Endothelial cell of umbilical vein (primary cell): Measurements from ENCODE around the gene LAMC2. TPM values are rescaled to one million over a fixed set of nuclear protein-coding genes. Genes with fewer than 3 reads are reported as not detected.

Experiments
- BruUV-seq: library from RNA; stranded (reverse); fragments of 400-500 nt; replicated peaks from 2 replicates; lab custom pipeline; 2021; lab: Mats Ljungman, UMichigan
- CTCF ChIA-PET: fragments of 300-600, 350-600 bp; sonication (Branson Sonifier 250); formaldehyde crosslinking; loops from one replicate; lab custom pipeline; 2021; ENCODE audit warnings: antibody characterized with exemption, inconsistent platforms; lab: Charles Lee
- POLR2A ChIA-PET: fragments of 300-600, 350-600 bp; sonication (Branson Sonifier 250); formaldehyde crosslinking; loops from one replicate; lab custom pipeline; 2021; ENCODE audit warnings: antibody characterized with exemption, inconsistent platforms; lab: Charles Lee
- DNase-seq: peaks from one replicate; pipeline ENCODE4 v3.0.0-alpha.2; 2011; ENCODE audit warnings: low read depth, low spot score
- FAIRE-seq: peaks from 2 replicates; lab custom pipeline; 2011; peaks lifted over from hg19 to GRCh38; lab: Jason Lieb, UNC
- H2AFZ ChIP-seq: 2 replicates; pipeline ENCODE4 v1.6.0; 2012; ENCODE audit warnings: low read depth, low read length, control low read depth, inconsistent platforms
- H3K27ac ChIP-seq: 2 replicates; pipeline ENCODE4 v1.5.1; 2011; ENCODE audit warnings: low read depth, mild to moderate bottlenecking, control low read depth, low read length, moderate library complexity; ENCODE audit not compliant: insufficient read depth
- H3K27me3 ChIP-seq, 2 experiments: 2 replicates each; pipeline versions ENCODE4 v1.6.0 to v1.6.1; 2011; ENCODE audit warnings: low read length in 2 of 2, mixed read lengths in 1 of 2; ENCODE audit not compliant: control insufficient read depth in 2 of 2, insufficient read depth in 2 of 2
- H3K36me3 ChIP-seq, 2 experiments: 2 replicates in 1 of 2; 3 replicates in 1 of 2; pipeline ENCODE4 v1.5.1; 2011; ENCODE audit warnings: low read length in 2 of 2, mild to moderate bottlenecking in 1 of 2, moderate library complexity in 1 of 2; ENCODE audit not compliant: control insufficient read depth in 2 of 2, insufficient read depth in 2 of 2; ENCODE audit errors: extremely low read depth in 1 of 2
- H3K4me1 ChIP-seq: 3 replicates; pipeline ENCODE4 v1.5.1; 2011; ENCODE audit warnings: mild to moderate bottlenecking, low read length; ENCODE audit not compliant: control insufficient read depth, insufficient read depth; ENCODE audit errors: extremely low read depth
- H3K4me2 ChIP-seq: 2 replicates; pipeline ENCODE4 v1.6.1; 2011; ENCODE audit warnings: low read length, control low read depth, mixed read lengths; ENCODE audit not compliant: insufficient read depth
- H3K4me3 ChIP-seq, 3 experiments: fragments of 200-600 bp in 1 of 3; sonication (generic), shearing (Covaris generic) in 1 of 3; replicated peaks in 1 of 3; 2 replicates each; pipeline ENCODE4 v1.5.1; 2011 to 2016; ENCODE audit warnings: control low read depth in 3 of 3, low read length in 3 of 3, mild to moderate bottlenecking in 2 of 3, inconsistent platforms in 1 of 3, low read depth in 1 of 3, moderate library complexity in 1 of 3; ENCODE audit not compliant: insufficient read depth in 1 of 3
- H3K79me2 ChIP-seq: 2 replicates; pipeline ENCODE4 v1.6.0; 2012; ENCODE audit warnings: low read length, inconsistent platforms; ENCODE audit not compliant: control insufficient read depth, insufficient read depth
- H3K9ac ChIP-seq: replicated peaks from 2 replicates; pipeline ENCODE3; 2011; ENCODE audit warnings: low read length, control low read depth; ENCODE audit not compliant: insufficient read depth; ENCODE audit errors: extremely low read depth
- H3K9me1 ChIP-seq: replicated peaks from 3 replicates; pipeline ENCODE4 v1.6.0; 2011; ENCODE audit warnings: mild to moderate bottlenecking, low read length; ENCODE audit not compliant: control insufficient read depth, insufficient read depth; ENCODE audit errors: extremely low read depth
- H3K9me3 ChIP-seq: replicated peaks from 2 replicates; pipeline ENCODE4 v1.5.1; 2012; ENCODE audit warnings: low read length, inconsistent platforms; ENCODE audit not compliant: control insufficient read depth, insufficient read depth
- H4K20me1 ChIP-seq: replicated peaks from 2 replicates; pipeline ENCODE3; 2011; ENCODE audit warnings: mild to moderate bottlenecking, low read length; ENCODE audit not compliant: control insufficient read depth, insufficient read depth; ENCODE audit errors: extremely low read depth
- EZH2 ChIP-seq: IDR thresholded peaks from 2 replicates; pipeline ENCODE4 v1.6.1; 2012; ENCODE audit warnings: borderline replicate concordance, low read depth, mild to moderate bottlenecking, moderate library complexity, low read length, inconsistent platforms; ENCODE audit not compliant: severe bottlenecking
- FOS ChIP-seq: IDR thresholded peaks from 2 replicates; pipeline ENCODE4 v1.6.1; 2011; ENCODE audit warnings: mild to moderate bottlenecking, low read length, moderate library complexity, borderline replicate concordance; ENCODE audit not compliant: insufficient read depth
- GATA2 ChIP-seq: IDR thresholded peaks from 2 replicates; pipeline ENCODE4 v1.7.0; 2011; ENCODE audit warnings: low read depth, mild to moderate bottlenecking, moderate library complexity, mixed read lengths, low read length; ENCODE audit not compliant: insufficient read length, insufficient read depth
- JUN ChIP-seq: IDR thresholded peaks from 2 replicates; pipeline ENCODE4 v1.6.1; 2011; ENCODE audit warnings: borderline replicate concordance, low read depth; ENCODE audit not compliant: insufficient read length, insufficient read depth
- MYC ChIP-seq: IDR thresholded peaks from one replicate; pipeline ENCODE4 v1.6.1; 2011; ENCODE audit warnings: mild to moderate bottlenecking, low read depth, low read length
- POLR2A ChIP-seq: IDR thresholded peaks from 2 replicates; pipeline ENCODE4 v1.6.1; 2012; ENCODE audit warnings: low read depth, mild to moderate bottlenecking, control low read depth, low read length
- POLR2AphosphoS5 ChIP-seq: IDR thresholded peaks from 2 replicates; pipeline ENCODE4 v1.6.1; 2012; ENCODE audit warnings: low read depth, mild to moderate bottlenecking, control low read depth, low read length, moderate library complexity; ENCODE audit not compliant: insufficient read depth
- dilution Hi-C: fragments of 300-500 bp; cut with MboI; formaldehyde crosslinking; loops from one replicate; pipeline ENCODE4 v1.15.0; 2019; ENCODE audit warnings: low sequenced_read_pairs; ENCODE audit not compliant: extremely low pct_ligation_motif_present
- intact Hi-C: fragments of 100-400 bp; cut with micrococcal nuclease; formaldehyde crosslinking; loops from one replicate; pipeline ENCODE4 v1.10.0; 2022
- polyA plus RNA-seq, 4 experiments: library from polyadenylated mRNA; depleted of rRNA in 3 of 4; stranded (reverse) in 3 of 4; unstranded in 1 of 4; fragments of >200 nt; gene quantifications; 2 replicates each; pipeline versions ENCODE4 v1.2.1 to v1.2.3, GENCODE V29; 2011 to 2012; ENCODE audit warnings: missing spikeins in 1 of 4
- total RNA-seq: library from RNA; stranded (reverse); gene quantifications from 2 replicates; pipeline ENCODE4 v1.2.3, GENCODE V29; 2021
- TF ChIP-seq, protein P1 (sequence below): IDR thresholded peaks from 2 replicates; pipeline ENCODE4 v1.6.1; 2011; ENCODE audit not compliant: insufficient read depth, insufficient read length
- TF ChIP-seq, protein P2 (sequence below), 2 donors: IDR thresholded peaks; 1 replicate in 1 of 2; 2 replicates in 1 of 2; pipeline ENCODE4 v1.5.1; 2011; ENCODE audit warnings: low read length in 2 of 2, mild to moderate bottlenecking in 2 of 2, moderate library complexity in 2 of 2, control low read depth in 1 of 2, inconsistent platforms in 1 of 2, low read depth in 1 of 2; ENCODE audit not compliant: insufficient read depth in 1 of 2; ENCODE audit errors: extremely low read depth in 1 of 2

Gene LAMC2
- total and polyA plus RNA-seq, 2 donors (not counting 3 experiments of a cell fraction or from before 2014, with no cell fraction given), result 0.23 to 0.82 TPM

DNA sequence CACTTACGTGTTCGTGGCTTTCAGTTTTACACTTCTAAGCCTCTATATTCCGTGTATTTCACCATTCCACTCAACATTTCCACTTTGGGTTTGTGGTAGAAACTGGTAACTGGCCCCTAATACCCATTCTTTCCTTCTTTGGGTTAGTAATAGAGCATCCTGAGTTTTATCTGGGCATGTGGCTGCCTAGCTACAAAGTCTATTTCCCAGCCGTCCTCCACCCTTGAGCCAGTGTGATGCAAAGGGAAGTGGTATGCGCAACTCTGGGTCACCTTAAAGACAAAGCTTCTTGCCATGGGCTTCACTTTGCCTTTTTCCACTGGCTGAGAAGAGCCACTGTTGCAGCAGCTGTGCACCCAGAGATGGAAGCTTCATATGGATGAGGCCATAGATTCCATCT is 73.9 kb downstream of the LAMC2 start:
- Histone ChIP-seq H3K9ac (no peak overlapping the region), H3K36me3 (no peaks in the 10 kb centered on the region), H3K27me3 (peaks cover 0 to 6% of the 10 kb centered on the region in 2 experiments), H3K4me2 (no peak overlapping the region), H3K4me3 (no peak overlapping the region), H3K9me3 (no peaks in the 10 kb centered on the region), H3K9me1 (no peaks in the 10 kb centered on the region), H3K79me2 (no peaks in the 10 kb centered on the region), H3K4me1 (no peaks in the 10 kb centered on the region), H3K27ac (no peak overlapping the region), H2AFZ (no peak overlapping the region), H4K20me1 (no peaks in the 10 kb centered on the region)
- DNase-seq (no peak), FAIRE-seq (no peak)
- ChIA-PET POLR2A (interaction anchor here (0.6 kb wide), 1 partner anchor 12 kb away, joined by 5 read pairs; no protein-coding TSS in a partner anchor), CTCF (interaction anchor here (1.3 to 4.0 kb wide), 3 partner anchors 19 to 25 kb away, joined by 3 to 20 read pairs (median 4); no protein-coding TSS in a partner anchor)
- intact Hi-C loops (no loop called here), dilution Hi-C loops (no loop called here)
- BruUV-seq, result no TSS peak
- TF ChIP-seq, protein P1, sequence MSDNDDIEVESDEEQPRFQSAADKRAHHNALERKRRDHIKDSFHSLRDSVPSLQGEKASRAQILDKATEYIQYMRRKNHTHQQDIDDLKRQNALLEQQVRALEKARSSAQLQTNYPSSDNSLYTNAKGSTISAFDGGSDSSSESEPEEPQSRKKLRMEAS, result no peak
- no peak for TF ChIP-seq FOS
- TF ChIP-seq, protein P2, sequence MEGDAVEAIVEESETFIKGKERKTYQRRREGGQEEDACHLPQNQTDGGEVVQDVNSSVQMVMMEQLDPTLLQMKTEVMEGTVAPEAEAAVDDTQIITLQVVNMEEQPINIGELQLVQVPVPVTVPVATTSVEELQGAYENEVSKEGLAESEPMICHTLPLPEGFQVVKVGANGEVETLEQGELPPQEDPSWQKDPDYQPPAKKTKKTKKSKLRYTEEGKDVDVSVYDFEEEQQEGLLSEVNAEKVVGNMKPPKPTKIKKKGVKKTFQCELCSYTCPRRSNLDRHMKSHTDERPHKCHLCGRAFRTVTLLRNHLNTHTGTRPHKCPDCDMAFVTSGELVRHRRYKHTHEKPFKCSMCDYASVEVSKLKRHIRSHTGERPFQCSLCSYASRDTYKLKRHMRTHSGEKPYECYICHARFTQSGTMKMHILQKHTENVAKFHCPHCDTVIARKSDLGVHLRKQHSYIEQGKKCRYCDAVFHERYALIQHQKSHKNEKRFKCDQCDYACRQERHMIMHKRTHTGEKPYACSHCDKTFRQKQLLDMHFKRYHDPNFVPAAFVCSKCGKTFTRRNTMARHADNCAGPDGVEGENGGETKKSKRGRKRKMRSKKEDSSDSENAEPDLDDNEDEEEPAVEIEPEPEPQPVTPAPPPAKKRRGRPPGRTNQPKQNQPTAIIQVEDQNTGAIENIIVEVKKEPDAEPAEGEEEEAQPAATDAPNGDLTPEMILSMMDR (IDR thresholded peaks at IDR 0.05; ENCODE audit: extremely low read depth in 1 of 2, insufficient read depth in 1 of 2, low read depth in 1 of 2, low read length in 2 of 2), result no peak
- no peak for TF ChIP-seq MYC
- TF ChIP-seq POLR2AphosphoS5, result no peak
- TF ChIP-seq EZH2, result no peak
- TF ChIP-seq POLR2A, result no peak
- no peak for TF ChIP-seq JUN
- TF ChIP-seq GATA2, result no peak
